Esophagus muscularis mucosa (tissue), 4 donors: ENCODE results near the gene RABL3. TPM values are rescaled to one million over a fixed set of nuclear protein-coding genes. Genes with fewer than 3 reads are reported as not detected.
"Not testable (repeated sequence)": the region's sequence is repeated elsewhere in the genome, so short reads cannot be mapped to it uniquely, and the experiment has no call there.

Source experiments
- DNase-seq: peaks from one replicate; pipeline ENCODE4 v3.0.0-alpha.2; 2017; ENCODE audit errors: extremely low spot score
- H3K27ac ChIP-seq, 4 donors: fragments of 200-600 bp; sonication (generic); replicated peaks in 1 of 4; 1 replicate in 3 of 4; 2 replicates in 1 of 4; pipeline ENCODE4 v1.5.1; 2016 to 2019; ENCODE audit warnings: mild to moderate bottlenecking in 1 of 4
- H3K27me3 ChIP-seq, 4 donors: fragments of 200-600 bp; sonication (generic); one replicate each; pipeline versions ENCODE4 v1.5.1 to v1.6.0; 2016 to 2019
- H3K36me3 ChIP-seq, 4 donors: fragments of 200-600 bp; sonication (generic); one replicate each; pipeline ENCODE4 v1.5.1; 2016 to 2019
- H3K4me1 ChIP-seq, 4 donors: fragments of 200-600 bp; sonication (generic); one replicate each; pipeline ENCODE4 v1.5.1; 2016 to 2019
- H3K4me3 ChIP-seq, 4 donors: fragments of 200-600 bp; sonication (generic); 1 replicate in 2 of 4; 2 replicates in 2 of 4; pipeline ENCODE4 v1.5.1; 2016 to 2019; ENCODE audit warnings: mild to moderate bottlenecking in 4 of 4, moderate library complexity in 1 of 4
- H3K9me3 ChIP-seq, 4 donors: fragments of 200-600 bp; sonication (generic); 1 replicate in 3 of 4; 2 replicates in 1 of 4; pipeline ENCODE4 v1.5.1; 2016 to 2019
- EP300 ChIP-seq: sonication (generic); formaldehyde crosslinking; IDR thresholded peaks from one replicate; pipeline ENCODE4 v1.6.1; 2017; ENCODE audit warnings: antibody characterized with exemption
- POLR2A ChIP-seq: fragments of 450-650 bp; IDR thresholded peaks from one replicate; pipeline ENCODE4 v1.6.1; 2017; ENCODE audit warnings: antibody characterized with exemption, moderate library complexity, mild to moderate bottlenecking, low read depth
- POLR2AphosphoS5 ChIP-seq, 2 donors: sonication (generic); formaldehyde crosslinking; IDR thresholded peaks; one replicate each; pipeline ENCODE4 v1.6.1; 2017; ENCODE audit warnings: antibody characterized with exemption in 2 of 2
- WGBS: methylation state at CpG from one replicate; pipeline ENCODE4 v1.1.5; 2018; 5-methylcytosine and 5-hydroxymethylcytosine counted together
- intact Hi-C: fragments of 100-400 bp; cut with DNase I; formaldehyde crosslinking; loops from one replicate; pipeline ENCODE4 v1.15.1; 2023
- total RNA-seq, 4 donors: library from RNA; depleted of rRNA; stranded (reverse); fragments of >200 nt; gene quantifications; one replicate each; pipeline versions ENCODE4 v1.1.0 to v1.2.1, GENCODE V29; 2016
- TF ChIP-seq, protein P1 (sequence below), 3 experiments: fragments of 200-600 bp in 2 of 3; fragments of 450-650 bp in 1 of 3; sonication (generic) in 2 of 3; IDR thresholded peaks; one replicate each; pipeline ENCODE4 v1.5.1; 2017 to 2019; ENCODE audit warnings: antibody characterized with exemption in 3 of 3, mild to moderate bottlenecking in 2 of 3, moderate library complexity in 1 of 3

RABL3 gene
- total RNA-seq, 4 donors from 2014 or later = 16.9 to 23.9 (median 20.7) TPM

DNA sequence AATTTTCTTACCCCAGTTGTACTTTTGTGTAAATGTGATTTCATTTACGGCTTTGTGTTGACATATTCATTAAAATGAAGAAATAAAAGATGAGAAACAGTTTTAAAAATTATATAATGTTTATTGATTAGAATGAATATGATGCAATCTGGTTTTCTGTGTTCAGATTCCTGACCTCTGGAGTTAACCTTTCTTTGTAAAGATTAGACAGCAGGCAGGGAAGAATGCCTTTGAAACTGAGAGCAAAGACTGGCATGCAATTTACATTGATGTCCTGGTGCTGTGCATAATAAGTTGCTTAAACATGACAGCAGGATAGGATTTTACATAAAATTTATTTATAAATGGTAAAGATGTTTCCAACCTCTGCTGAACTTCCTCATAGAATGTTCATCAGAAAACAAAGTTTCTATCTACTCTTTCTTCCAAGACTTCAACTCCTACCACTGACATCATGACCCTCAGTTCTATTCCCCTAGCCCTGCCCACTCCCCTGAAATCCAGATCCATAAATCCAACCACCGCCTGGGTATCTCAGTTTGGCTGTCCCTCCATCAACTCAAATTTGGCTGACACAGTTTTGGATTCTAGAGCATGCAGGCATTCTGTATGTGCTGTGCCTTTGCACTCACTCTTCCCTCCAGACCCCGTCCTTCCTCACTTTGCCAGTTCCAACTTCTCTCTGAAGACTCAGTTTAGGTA lies 62.0 kb downstream of the RABL3 start:
- no peak for TF ChIP-seq POLR2A
- TF ChIP-seq POLR2AphosphoS5 (IDR thresholded peaks at IDR 0.05) = no peak
- TF ChIP-seq EP300 = no peak
- TF ChIP-seq, protein P1, sequence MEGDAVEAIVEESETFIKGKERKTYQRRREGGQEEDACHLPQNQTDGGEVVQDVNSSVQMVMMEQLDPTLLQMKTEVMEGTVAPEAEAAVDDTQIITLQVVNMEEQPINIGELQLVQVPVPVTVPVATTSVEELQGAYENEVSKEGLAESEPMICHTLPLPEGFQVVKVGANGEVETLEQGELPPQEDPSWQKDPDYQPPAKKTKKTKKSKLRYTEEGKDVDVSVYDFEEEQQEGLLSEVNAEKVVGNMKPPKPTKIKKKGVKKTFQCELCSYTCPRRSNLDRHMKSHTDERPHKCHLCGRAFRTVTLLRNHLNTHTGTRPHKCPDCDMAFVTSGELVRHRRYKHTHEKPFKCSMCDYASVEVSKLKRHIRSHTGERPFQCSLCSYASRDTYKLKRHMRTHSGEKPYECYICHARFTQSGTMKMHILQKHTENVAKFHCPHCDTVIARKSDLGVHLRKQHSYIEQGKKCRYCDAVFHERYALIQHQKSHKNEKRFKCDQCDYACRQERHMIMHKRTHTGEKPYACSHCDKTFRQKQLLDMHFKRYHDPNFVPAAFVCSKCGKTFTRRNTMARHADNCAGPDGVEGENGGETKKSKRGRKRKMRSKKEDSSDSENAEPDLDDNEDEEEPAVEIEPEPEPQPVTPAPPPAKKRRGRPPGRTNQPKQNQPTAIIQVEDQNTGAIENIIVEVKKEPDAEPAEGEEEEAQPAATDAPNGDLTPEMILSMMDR (IDR thresholded peaks at IDR 0.05) = no peak
- peak; percentile 47 for DNase-seq
- no peaks in the 10 kb centered on the region for H3K36me3 ChIP-seq
- 97% methylated on average over 3 of the region's 3 CpGs for WGBS
- H3K4me1 ChIP-seq = peaks cover 8 to 17% (median 16%) of the 10 kb centered on the region in 4 donors
- no peaks in the 10 kb centered on the region for H3K9me3 ChIP-seq
- no peak overlapping the region for H3K27ac ChIP-seq
- intact Hi-C loops = no loop called here
- H3K4me3 ChIP-seq = no peak overlapping the region
- no peaks in the 10 kb centered on the region for H3K27me3 ChIP-seq

DNA sequence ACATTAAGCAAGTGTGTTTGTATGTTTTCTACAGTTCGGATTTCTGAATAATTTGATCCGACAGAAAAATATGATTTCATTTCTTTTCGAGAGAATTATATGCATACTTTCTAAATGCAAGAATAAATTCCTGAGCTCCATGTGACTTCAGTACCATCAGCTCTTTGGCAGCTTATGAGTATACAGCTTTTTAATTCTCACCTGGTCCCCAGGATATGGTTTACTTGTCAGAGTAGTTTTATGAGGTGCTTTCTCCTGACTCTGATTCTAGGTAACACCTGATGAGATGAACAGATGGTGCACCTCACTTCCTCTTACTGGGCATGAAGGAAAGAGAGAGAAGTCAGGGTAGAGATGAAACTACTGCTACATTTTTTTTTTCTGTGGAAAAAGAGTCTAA lies 63.3 kb downstream of the RABL3 start:
- Histone ChIP-seq H3K4me1 (peaks cover 8 to 17% (median 16%) of the 10 kb centered on the region in 4 donors), H3K27me3 (no peaks in the 10 kb centered on the region), H3K4me3 (peak overlapping the region in 1 of 4 donors; percentile 29), H3K9me3 (no peaks in the 10 kb centered on the region), H3K36me3 (no peaks in the 10 kb centered on the region), H3K27ac (peak overlapping the region; percentile 22 to 56 (median 32))
- no peak for DNase-seq
- WGBS = 56% methylated on average over 3 of the region's 3 CpGs
- TF ChIP-seq EP300 (no peak), POLR2A (no peak), POLR2AphosphoS5 (IDR thresholded peaks at IDR 0.05) (no peak)
- TF ChIP-seq, protein P1 (IDR thresholded peaks at IDR 0.05) = no peak
- intact Hi-C loops = no loop called here

DNA sequence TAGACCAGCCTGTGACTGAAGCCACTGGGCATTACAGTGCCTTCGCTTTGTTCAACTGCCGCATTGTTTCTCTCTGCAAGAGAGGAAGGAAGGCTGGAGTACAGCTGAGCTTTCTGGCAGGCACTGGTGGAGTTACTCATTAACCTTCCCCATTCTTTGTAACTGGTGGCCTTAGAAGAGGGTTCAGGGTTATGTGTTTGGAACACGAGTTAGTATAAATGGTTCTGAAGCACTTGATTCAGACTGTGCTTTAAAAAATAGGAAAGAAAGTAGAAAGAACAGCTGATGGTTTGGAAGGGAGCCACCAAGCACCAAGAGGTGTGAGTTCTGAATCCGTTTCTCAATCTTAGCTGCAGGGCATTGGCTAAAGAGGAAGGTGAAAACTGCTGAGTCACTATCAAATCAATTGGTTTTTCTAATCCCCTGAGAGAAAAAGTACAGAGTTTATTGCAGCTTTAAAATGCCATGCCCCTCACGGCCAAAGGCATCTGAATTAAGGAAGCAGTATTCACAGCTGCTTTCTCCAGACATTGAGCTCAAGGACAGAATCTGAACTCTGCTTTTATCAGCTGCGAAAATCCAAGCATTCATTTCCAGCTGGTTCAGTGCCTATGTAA lies 63.9 kb downstream of the RABL3 start:
- peak overlapping the region; percentile 2 to 29 (median 14) for H3K4me3 ChIP-seq
- DNase-seq = peak; percentile 68

DNA sequence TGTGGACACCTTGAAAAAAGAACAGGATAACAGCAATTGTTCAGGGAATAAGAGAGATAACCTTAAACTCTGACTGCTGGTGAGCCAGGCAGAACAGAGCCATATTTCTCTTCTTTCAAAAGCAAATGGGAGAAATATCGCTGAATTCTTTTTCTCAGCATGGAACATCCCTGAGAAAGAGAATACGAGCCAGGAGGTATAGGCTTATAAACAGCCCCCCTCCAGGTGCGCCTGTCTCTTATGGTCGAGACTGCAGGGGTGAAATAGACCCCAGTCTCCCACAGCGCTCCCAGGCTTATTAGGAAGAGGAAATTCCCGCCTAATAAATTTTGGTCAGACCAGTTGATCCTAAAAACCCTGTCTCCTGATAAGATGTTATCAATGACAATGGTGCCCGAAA lies 65.1 kb downstream of the RABL3 start:
- 93% methylated on average over 7 of the region's 7 CpGs for WGBS

More for the DNA sequence above, 63.9 kb downstream of the RABL3 start:
- H3K9me3 ChIP-seq = no peaks in the 10 kb centered on the region
- peak; percentile 10 to 26 for TF ChIP-seq POLR2AphosphoS5 (IDR thresholded peaks at IDR 0.05)
- TF ChIP-seq POLR2A = no peak
- H3K27ac ChIP-seq = peak overlapping the region; percentile 22 to 56 (median 32)
- intact Hi-C loops = no loop called here
- H3K4me1 ChIP-seq = peaks cover 8 to 17% (median 16%) of the 10 kb centered on the region in 4 donors
- no peaks in the 10 kb centered on the region for H3K36me3 ChIP-seq
- H3K27me3 ChIP-seq = no peaks in the 10 kb centered on the region
- 14% methylated on average over 6 of the region's 6 CpGs for WGBS

DNA sequence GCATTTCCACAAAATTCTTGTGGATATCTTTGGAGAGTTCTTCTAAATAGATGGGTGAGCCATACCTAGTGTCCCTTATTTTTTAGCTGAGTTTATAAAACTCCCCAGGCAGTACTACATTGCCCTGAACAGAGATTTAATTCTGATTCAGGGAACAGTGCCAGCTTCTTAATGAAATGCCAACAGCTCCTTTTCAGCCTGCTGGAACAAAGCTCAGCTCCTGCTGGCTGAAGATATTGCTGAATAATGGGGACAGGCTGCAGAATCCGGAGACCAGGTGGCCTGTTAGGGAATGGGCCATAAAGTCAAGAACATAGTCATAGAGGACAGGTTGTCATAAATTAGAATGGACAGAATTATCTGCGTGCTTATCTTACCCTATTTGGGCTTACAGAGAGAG lies 69.2 kb downstream of the RABL3 start:
- no peaks in the 10 kb centered on the region for H3K36me3 ChIP-seq
- H3K4me1 ChIP-seq = peaks cover 0 to 8% (median 7%) of the 10 kb centered on the region in 4 donors
- intact Hi-C loops = no loop called here
- 48% methylated on average over 2 of the region's 2 CpGs for WGBS
- TF ChIP-seq POLR2A (no peak), POLR2AphosphoS5 (IDR thresholded peaks at IDR 0.05) (no peak), EP300 (no peak)
- TF ChIP-seq, protein P1 (IDR thresholded peaks at IDR 0.05) = no peak
- H3K27me3 ChIP-seq = no peaks in the 10 kb centered on the region
- H3K4me3 ChIP-seq = no peak overlapping the region
- no peak overlapping the region for H3K27ac ChIP-seq
- peak; percentile 81 for DNase-seq
- no peaks in the 10 kb centered on the region for H3K9me3 ChIP-seq

More for the DNA sequence above, 65.1 kb downstream of the RABL3 start:
- H3K27me3 ChIP-seq, intact Hi-C loops, H3K9me3 ChIP-seq, H3K27ac ChIP-seq, DNase-seq, H3K36me3 ChIP-seq, H3K4me3 ChIP-seq: not testable (repeated sequence)
- H3K4me1 ChIP-seq = peaks cover 8 to 23% (median 19%) of the 10 kb centered on the region in 4 donors
